Adrenal gland (tissue), 12 donors: ENCODE measurements around the gene MBLAC1. TPM values are rescaled to one million over a fixed set of nuclear protein-coding genes. Genes with fewer than 3 reads are reported as not detected.

ENCODE experiments used
- DNase-seq, 7 donors: peaks; one replicate each; pipeline ENCODE4 v3.0.0-alpha.2; 2019 to 2020
- H3K27ac ChIP-seq, 5 donors: fragments of 200-600 bp; sonication (generic) in 4 of 5; 1 replicate in 3 of 5; 2 replicates in 2 of 5; pipeline versions ENCODE4 v1.5.1 to v1.8.0; 2016 to 2020; ENCODE audit warnings: mild to moderate bottlenecking in 1 of 5
- H3K27me3 ChIP-seq: fragments of 200-600 bp; 2 replicates; pipeline ENCODE4 v1.8.0; 2021
- H3K36me3 ChIP-seq, 2 donors: fragments of 200-600 bp; replicated peaks in 1 of 2; 1 replicate in 1 of 2; 2 replicates in 1 of 2; pipeline versions ENCODE4 v1.5.1 to v1.8.0; 2018 to 2022
- H3K4me1 ChIP-seq, 2 donors: fragments of 200-600 bp; replicated peaks in 1 of 2; 1 replicate in 1 of 2; 2 replicates in 1 of 2; pipeline versions ENCODE4 v1.5.1 to v1.8.0; 2018 to 2021
- H3K4me3 ChIP-seq, 4 donors: fragments of 200-600 bp; sonication (generic) in 3 of 4; one replicate each; pipeline ENCODE4 v1.5.1; 2016 to 2018
- H3K9me3 ChIP-seq, 3 donors: fragments of 200-600 bp; sonication (generic) in 1 of 3; replicated peaks in 1 of 3; 1 replicate in 2 of 3; 2 replicates in 1 of 3; pipeline versions ENCODE4 v1.5.1 to v1.8.0; 2016 to 2021
- POLR2A ChIP-seq, 2 donors: fragments of 450-650 bp; IDR thresholded peaks; one replicate each; pipeline ENCODE4 v1.6.1; 2017; ENCODE audit warnings: antibody characterized with exemption in 2 of 2, mild to moderate bottlenecking in 2 of 2, moderate library complexity in 1 of 2
- WGBS, 4 donors: extraction: QIAGEN DNeasy Blood & Tissue Kit in 2 of 4; methylation state at CpG; one replicate each; pipeline versions ENCODE4 v1.1.5 to v1.1.7; 2013 to 2017; 5-methylcytosine and 5-hydroxymethylcytosine counted together
- intact Hi-C, 2 donors: fragments of 100-400 bp; cut with DNase I; formaldehyde crosslinking; loops; one replicate each; pipeline versions ENCODE4 v1.14.1 to v1.15.0; 2022 to 2023
- polyA plus RNA-seq, 3 donors: library from polyadenylated mRNA; stranded (reverse); fragments of 200-250 nt in 2 of 3; fragments of 350-450 nt in 1 of 3; fragmentation: Illumina TruSeq in 1 of 3; extraction: RNeasy Lipid Tissue Mini Kit (QIAGEN cat#74804) in 1 of 3; gene quantifications; one replicate each; pipeline ENCODE4 v1.2.3, GENCODE V29; 2013 to 2014
- total RNA-seq, 9 donors: library from RNA; depleted of rRNA in 4 of 9; stranded (reverse); fragments of >200 nt in 4 of 9; fragments of 120-200 nt in 1 of 9; fragmentation: NEBNext Ultra II Directional in 1 of 9; extraction: Animal tissue kit (Norgen Biotek cat#: 25700) in 1 of 9; gene quantifications; one replicate each; pipeline versions ENCODE4 v1.1.0 to v1.2.4, GENCODE V29; 2013 to 2023
- TF ChIP-seq, protein P1 (sequence below), 6 experiments: fragments of 450-650 bp in 4 of 6; fragments of 200-600 bp in 2 of 6; sonication (generic) in 1 of 6; IDR thresholded peaks; 1 replicate in 5 of 6; 2 replicates in 1 of 6; pipeline versions ENCODE4 v1.5.1 to v1.8.0; 2016 to 2021; ENCODE audit warnings: antibody characterized with exemption in 6 of 6, mild to moderate bottlenecking in 2 of 6, moderate library complexity in 1 of 6
- donor health status: healthy with polysubstance abuse.
- donor health status: Bipolar disorder and iron deficiency.
- donor health status: DM: yes; HTN: yes; CAD: no.
- donor health status: DM: no; HTN: no; CAD: no.
- donor health status: DM: no; HTN: no; CAD: no.
- donor health status: DM: yes; HTN: yes; CAD: no.

The MBLAC1 gene
- total and polyA plus RNA-seq, 12 donors = 0.38 to 7.0 (median 3.4) TPM

DNA sequence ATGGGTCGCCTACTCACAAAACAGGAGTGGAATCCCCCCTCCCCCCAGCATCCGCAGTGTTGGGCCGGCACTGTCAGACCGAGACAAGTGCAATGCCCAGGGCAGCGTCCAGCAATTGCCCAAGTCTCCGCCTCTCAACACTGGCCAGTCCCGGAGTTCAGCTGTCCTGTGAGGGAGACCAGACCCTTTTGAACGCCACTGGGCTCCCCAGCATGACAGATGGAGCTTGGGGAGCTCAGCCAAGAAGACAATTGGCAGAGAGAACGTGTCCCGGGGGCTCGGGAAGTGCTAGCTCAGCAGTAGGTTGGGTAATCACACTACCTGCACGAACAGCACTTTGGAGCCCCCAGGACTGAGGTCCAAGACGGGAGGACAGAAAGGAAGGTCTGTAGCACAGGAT lies 33.3 kb upstream of the MBLAC1 start:
- Histone ChIP-seq H3K4me3 (no peak overlapping the region), H3K9me3 (no peaks in the 10 kb centered on the region), H3K4me1 (peaks cover 6 to 11% of the 10 kb centered on the region in 2 donors), H3K36me3 (peaks cover 0 to 81% of the 10 kb centered on the region in 2 donors), H3K27ac (no peak overlapping the region), H3K27me3 (no peaks in the 10 kb centered on the region)
- intact Hi-C loops = no loop called here
- no peak for TF ChIP-seq POLR2A (IDR thresholded peaks at IDR 0.05)
- no peak for DNase-seq
- 57 to 76% (median 60%) methylated on average over 5 to 13 of the region's 13 CpGs for WGBS, 4 donors

DNA sequence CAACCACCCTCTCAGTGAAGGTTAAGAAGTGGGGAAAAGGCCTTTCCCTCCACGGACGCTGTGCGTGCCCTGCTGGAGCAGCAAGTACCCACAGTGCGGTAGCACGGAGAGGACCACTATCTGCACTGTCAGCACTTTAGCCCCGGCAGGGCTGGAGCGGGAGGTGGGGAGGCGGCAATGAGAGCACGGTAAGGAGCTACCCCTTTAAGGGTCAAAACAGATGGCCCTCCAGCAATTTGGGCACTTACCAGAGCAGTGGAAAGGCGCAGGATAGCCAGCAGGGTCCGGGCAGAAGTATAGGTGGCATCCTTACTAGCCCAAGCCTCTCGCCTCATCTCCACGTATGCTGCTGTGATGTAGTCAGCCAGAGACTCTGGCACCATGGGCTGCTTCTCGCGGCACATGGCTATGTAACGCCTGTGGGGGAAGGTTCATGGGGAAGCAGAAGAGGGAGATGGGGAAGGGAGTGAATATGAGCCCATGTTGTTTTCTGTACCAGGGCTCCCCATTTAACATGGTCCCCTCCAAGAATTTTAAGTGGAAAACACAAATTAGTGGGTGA lies 32.8 kb upstream of the MBLAC1 start:
- intact Hi-C loops = no loop called here
- TF ChIP-seq, protein P1, sequence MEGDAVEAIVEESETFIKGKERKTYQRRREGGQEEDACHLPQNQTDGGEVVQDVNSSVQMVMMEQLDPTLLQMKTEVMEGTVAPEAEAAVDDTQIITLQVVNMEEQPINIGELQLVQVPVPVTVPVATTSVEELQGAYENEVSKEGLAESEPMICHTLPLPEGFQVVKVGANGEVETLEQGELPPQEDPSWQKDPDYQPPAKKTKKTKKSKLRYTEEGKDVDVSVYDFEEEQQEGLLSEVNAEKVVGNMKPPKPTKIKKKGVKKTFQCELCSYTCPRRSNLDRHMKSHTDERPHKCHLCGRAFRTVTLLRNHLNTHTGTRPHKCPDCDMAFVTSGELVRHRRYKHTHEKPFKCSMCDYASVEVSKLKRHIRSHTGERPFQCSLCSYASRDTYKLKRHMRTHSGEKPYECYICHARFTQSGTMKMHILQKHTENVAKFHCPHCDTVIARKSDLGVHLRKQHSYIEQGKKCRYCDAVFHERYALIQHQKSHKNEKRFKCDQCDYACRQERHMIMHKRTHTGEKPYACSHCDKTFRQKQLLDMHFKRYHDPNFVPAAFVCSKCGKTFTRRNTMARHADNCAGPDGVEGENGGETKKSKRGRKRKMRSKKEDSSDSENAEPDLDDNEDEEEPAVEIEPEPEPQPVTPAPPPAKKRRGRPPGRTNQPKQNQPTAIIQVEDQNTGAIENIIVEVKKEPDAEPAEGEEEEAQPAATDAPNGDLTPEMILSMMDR (IDR thresholded peaks at IDR 0.05) = no peak
- TF ChIP-seq POLR2A (IDR thresholded peaks at IDR 0.05) = no peak
- peaks cover 0 to 86% of the 10 kb centered on the region in 2 donors for H3K36me3 ChIP-seq
- no peaks in the 10 kb centered on the region for H3K9me3 ChIP-seq
- H3K4me3 ChIP-seq = no peak overlapping the region
- DNase-seq = no peak
- H3K4me1 ChIP-seq = peaks cover 4 to 10% of the 10 kb centered on the region in 2 donors
- H3K27me3 ChIP-seq = no peaks in the 10 kb centered on the region
- 74 to 84% (median 82%) methylated on average over 16 of the region's 16 CpGs for WGBS, 4 donors
- H3K27ac ChIP-seq = no peak overlapping the region

DNA sequence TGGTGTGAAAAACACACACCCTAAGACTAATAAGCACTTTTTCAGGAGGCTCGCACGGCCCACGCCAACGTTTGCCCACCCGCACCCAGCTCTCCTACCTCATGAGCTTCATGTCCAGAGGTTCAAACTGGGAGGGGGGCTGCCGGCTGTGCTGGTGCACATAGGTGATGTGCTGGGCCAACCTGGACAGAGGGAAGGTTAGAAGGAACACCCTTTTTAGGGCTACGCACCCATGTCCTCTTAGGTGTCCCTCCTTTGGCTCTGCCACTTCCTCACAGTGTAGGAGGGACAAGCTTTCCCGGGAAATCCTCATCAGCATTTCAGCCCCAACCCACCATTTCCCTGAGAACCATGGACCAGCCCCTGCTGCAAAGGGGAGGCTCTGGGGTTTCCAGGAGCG lies 31.5 kb upstream of the MBLAC1 start:
- DNase-seq = no peak
- no peak overlapping the region for H3K27ac ChIP-seq
- WGBS, 4 donors = 82 to 86% (median 86%) methylated on average over 9 of the region's 9 CpGs
- no peak for TF ChIP-seq POLR2A (IDR thresholded peaks at IDR 0.05)
- TF ChIP-seq, protein P1 (IDR thresholded peaks at IDR 0.05) = no peak
- peaks cover 8 to 9% of the 10 kb centered on the region in 2 donors for H3K4me1 ChIP-seq
- intact Hi-C loops = no loop called here
- H3K9me3 ChIP-seq = no peaks in the 10 kb centered on the region
- H3K4me3 ChIP-seq = no peak overlapping the region
- H3K27me3 ChIP-seq = no peaks in the 10 kb centered on the region
- peaks cover 0 to 90% of the 10 kb centered on the region in 2 donors for H3K36me3 ChIP-seq

DNA sequence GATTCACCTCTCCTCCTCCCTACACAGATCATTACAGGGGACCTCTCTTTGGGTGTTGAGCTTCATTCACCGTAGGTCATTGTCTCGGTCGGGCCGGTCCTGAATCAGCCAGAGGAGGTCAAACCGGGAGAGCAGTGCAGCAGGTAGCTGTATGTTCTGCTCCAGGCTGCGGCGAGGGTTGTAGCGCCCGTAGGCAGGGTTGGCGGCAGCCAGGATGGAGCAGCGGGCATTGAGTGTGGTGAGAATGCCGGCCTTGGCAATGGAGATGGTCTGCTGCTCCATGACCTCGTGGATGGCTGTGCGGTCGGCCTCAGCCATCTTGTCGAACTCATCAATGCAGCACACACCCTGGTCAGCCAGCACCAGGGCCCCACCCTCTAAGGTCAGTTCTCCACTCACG lies 31.1 kb upstream of the MBLAC1 start:
- Histone ChIP-seq H3K4me3 (no peak overlapping the region), H3K4me1 (peaks cover 8 to 9% of the 10 kb centered on the region in 2 donors), H3K9me3 (no peaks in the 10 kb centered on the region), H3K36me3 (peaks cover 0 to 87% of the 10 kb centered on the region in 2 donors), H3K27ac (no peak overlapping the region), H3K27me3 (no peaks in the 10 kb centered on the region)
- 82 to 89% (median 88%) methylated on average over 12 to 17 of the region's 17 CpGs for WGBS, 4 donors
- no peak for TF ChIP-seq POLR2A (IDR thresholded peaks at IDR 0.05)
- TF ChIP-seq, protein P1 (IDR thresholded peaks at IDR 0.05) = no peak
- DNase-seq = no peak
- intact Hi-C loops = no loop called here

DNA sequence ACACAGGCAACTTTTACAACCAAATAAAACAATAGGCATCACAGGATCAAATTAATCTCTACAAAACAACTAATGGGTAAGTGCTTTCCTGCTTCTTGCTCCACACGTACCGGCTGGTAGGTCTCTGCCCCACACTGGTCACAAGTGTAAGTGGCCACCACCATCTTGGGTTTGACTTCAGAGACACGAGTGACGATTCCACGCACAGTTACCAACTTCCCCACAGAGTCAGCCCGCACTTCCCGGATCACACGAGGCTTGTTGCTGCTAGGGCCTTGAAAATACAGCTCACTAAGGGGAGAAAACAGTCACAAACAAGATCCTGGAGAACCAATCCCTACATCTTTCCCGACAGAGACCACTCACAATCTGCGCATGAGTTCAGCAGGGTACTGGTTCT lies 27.9 kb upstream of the MBLAC1 start:
- Histone ChIP-seq H3K4me3 (no peak overlapping the region), H3K27ac (no peak overlapping the region), H3K27me3 (no peaks in the 10 kb centered on the region), H3K36me3 (peaks cover 0 to 57% of the 10 kb centered on the region in 2 donors), H3K9me3 (no peaks in the 10 kb centered on the region), H3K4me1 (peaks cover 13 to 14% of the 10 kb centered on the region in 2 donors)
- intact Hi-C loops = no loop called here
- TF ChIP-seq POLR2A (IDR thresholded peaks at IDR 0.05) = no peak
- TF ChIP-seq, protein P1 (IDR thresholded peaks at IDR 0.05) = no peak
- DNase-seq = no peak
- 78 to 92% (median 84%) methylated on average over 9 to 10 of the region's 10 CpGs for WGBS, 4 donors
